Measurements from ENCODE around the gene RPN1.
A peak's percentile ranks its signal among the peaks of the same experiment; 100 is the strongest.
"Not testable (repeated sequence)": the region's sequence is repeated elsewhere in the genome, so short reads cannot be mapped to it uniquely, and the experiment has no call there.

Gene RPN1

DNA sequence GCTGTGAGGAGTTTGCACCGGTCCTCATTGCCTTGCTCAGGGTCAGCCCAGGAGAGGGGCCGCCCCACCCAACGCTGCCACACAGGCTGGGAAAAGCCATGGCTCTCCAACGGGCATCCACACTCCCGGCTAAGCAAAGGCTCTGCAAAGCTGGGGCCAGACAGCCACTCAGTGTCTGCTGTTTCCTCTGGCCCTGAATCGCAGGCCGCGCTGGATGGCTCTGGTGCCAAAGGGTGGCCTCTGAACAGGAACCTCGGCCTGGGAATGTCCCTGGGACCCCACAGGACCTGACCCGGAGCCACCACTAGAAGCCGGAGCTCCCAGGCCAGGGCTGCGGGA is 42.9 kb downstream of the RPN1 start:
- DNase-seq, result no peak

- no peak for DNase-seq
Measured at GRCh38 chr3:128606094-128606493, 44.5 kb downstream of the RPN1 start.

- DNase-seq, result no peak
Measured at GRCh38 chr3:128605091-128606046, 45.2 kb downstream of the RPN1 start.

DNA sequence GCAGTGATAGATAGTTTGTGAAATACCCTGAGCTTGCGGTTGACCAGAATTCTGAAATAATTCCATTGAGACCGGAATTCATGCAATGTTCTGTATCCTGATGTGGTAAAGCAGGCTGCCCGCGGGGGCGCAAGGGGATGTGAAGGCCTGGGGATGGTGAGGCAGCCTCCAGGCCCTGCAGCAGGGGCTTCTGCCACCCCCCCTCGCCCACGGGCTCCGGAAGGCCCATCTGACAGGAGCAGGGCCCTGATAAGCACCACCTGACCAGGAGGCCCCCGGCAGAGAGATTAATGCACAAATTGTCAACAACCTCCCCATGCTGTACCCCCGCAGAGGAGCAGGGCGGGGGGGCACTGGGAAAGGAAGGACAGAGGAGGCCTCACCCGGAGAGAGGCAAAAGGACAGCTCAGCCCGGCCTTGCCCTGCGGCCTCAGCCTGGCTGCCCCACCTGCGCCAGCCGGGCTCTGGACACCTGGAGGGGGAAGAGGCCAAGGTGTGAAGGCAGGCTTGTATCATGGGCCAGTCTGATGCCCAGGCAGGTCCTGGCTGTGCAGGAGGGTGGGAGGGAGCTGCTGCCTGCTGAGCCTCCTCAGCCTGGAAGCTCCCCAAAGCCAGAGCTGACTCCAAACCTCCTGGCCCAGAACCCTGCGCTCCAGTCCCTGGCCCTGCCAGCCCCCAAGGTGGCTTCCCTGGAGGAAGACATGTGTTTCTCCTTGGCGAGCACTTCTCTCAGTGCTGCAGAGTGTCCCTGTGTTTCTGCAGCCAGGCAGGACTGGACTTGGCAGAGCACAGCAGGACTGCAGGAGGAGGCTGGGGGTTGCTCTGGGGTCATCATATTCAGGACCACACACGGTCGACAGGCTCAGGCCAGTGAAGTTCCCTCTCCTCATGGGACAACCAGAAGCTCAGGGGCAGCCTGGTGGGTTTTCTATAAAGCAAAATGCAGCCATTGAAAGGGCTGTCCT is 46.5 kb downstream of the RPN1 start:
- DNase-seq, result no peak

GRCh38 chr3:128603313-128603712 is 47.3 kb downstream of the RPN1 start:
- DNase-seq, result no peak

GRCh38 chr3:128598884-128599664 is 51.5 kb downstream of the RPN1 start:
- no peak for DNase-seq

DNA sequence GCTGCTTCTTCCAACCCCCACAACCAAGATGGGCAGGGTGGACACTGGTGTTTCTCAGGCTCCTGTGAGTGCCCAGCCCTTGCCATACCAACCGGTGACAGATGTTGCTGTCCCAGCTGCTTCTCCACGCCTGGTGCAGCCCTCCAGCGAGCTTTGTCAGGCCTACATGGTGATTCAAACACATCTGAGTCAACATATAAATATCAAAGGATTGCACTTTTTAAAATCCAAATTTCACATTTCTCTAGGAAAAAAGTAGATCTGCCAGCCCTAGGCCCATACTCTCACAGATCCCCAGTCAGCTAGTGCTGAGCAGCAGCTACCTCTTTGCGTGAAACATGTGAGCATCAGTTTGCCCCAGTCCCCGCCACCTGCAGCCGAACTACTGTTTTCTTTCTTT is 52.7 kb downstream of the RPN1 start:
- no peak for DNase-seq

GRCh38 chr3:128592864-128593263 is 57.8 kb downstream of the RPN1 start:
- DNase-seq, result no peak

- DNase-seq, result no peak
Measured at GRCh38 chr3:128591738-128592426, 58.7 kb downstream of the RPN1 start.

DNA sequence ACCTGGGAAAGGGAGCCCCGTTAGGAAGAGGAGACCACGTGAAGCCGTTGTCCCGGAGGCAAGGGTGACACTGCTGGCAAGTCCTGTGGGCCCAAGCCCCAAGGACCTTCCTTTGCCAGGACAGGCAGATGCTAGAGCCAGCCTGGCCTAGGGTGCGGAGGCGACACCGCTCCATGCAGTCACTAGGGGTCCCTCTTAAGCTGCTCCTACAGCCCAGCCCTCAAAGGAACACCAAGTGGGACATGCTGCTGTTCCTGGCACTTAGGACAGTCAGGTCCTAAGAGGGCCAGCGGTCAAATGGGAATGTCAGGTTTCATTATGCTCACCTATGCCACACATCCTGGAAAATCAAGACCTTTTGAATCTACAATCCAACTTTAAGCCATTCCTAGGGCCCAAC is 59.7 kb downstream of the RPN1 start:
- no peak for DNase-seq

- not testable (repeated sequence) for DNase-seq
Measured at GRCh38 chr3:128589985-128590384, 60.6 kb downstream of the RPN1 start.

DNA sequence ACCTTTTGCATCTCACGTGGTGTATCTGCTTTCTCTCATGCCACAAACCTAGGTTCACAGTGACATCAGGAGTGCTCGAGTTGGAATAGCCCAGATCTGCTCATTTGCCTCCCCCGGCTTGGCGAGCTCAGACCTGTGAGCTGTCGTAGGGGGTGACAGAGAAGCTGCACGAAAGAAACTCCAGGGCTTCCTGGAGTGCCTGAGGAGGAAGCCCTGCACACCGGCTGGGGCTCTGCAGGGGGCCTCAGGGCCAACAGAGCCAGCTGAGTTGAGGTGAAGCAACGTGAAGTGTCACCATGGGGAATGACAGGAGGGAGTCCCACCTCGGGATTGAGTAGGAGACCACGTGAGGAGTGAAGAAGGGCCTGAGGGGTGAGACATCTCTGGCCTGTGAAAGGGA is 62.5 kb downstream of the RPN1 start:
- DNase-seq, result no peak

DNA sequence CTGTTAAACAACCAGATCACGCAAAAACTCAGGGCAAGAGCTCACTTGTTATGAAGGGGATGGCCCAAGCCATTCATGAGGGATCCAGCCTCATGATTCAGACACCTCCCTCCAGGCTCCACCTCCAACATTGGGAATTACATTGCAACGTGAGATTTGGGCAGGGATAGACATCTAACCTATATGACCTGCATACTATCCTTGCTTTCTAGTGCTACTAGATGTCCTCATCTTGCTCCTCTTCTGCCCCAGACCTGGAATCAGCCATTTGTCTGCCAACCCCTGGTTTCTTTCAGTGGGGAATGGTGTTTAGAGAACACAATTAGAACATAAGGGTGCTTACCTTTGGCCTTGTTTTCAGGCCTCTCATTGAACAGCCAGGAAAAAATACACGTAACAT is 63.2 kb downstream of the RPN1 start:
- DNase-seq, result no peak

GRCh38 chr3:128586932-128587331 is 63.7 kb downstream of the RPN1 start:
- not testable (repeated sequence) for DNase-seq

DNA sequence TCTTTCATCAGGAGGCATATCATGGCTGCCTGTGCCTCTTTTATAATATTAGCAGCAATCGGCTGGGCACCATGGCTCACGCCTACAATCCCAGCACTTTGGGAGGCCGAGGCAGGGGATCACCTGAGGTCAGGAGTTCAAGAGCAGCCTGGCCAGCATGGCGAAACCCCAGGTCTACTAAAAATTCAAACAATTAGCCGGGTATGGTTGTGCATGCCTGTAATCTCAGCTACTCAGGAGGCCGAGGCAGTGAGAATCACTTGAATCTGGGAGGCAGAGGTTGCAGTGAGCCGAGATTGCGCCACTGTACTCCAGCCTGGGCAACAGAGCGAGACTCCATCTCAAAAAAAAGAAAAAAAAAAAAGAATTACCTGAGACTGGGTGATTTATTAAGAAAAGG is 64.2 kb downstream of the RPN1 start:
- not testable (repeated sequence) for DNase-seq

DNA sequence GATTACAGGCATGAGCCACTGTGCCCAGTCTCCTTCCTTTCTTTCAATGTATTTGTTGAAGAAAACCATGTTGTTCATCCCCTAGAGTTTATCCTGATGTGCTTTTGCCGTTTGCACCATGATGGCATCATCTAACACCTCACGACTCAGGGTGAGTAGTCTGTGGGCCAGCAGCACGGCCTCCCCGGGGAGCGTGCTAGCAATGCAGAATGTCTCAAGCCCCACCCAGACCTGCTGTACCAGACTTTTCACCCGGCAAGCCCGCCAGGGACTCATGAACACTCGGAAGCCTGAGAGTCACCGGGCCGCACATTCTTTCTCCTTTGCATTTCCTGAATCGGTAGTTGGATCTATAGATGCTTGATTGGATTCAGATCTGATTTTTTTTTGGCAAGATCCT is 64.6 kb downstream of the RPN1 start:
- DNase-seq, result no peak

DNA sequence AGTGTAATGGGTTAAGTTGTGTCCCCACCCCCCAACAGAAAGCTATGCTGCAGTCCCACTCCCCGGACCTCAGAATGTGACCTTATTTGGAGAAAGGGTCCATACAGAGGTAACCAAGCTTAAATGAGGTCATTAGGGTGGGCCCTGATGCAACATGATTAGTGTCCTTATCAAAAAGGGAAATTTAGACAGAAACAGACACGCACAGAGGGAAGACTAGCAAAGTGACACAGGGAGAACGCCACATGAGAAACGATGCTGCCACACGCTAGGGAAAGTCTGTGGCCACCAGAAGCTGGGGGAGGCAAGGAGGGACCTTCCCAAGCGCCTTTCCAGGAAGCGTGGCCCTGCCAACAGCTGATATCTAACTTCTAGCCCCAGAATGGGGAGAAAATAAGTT is 65.4 kb downstream of the RPN1 start:
- no peak for DNase-seq

- DNase-seq, result peak; percentile 77
Measured at GRCh38 chr3:128584412-128585020, 66.1 kb downstream of the RPN1 start.

DNA sequence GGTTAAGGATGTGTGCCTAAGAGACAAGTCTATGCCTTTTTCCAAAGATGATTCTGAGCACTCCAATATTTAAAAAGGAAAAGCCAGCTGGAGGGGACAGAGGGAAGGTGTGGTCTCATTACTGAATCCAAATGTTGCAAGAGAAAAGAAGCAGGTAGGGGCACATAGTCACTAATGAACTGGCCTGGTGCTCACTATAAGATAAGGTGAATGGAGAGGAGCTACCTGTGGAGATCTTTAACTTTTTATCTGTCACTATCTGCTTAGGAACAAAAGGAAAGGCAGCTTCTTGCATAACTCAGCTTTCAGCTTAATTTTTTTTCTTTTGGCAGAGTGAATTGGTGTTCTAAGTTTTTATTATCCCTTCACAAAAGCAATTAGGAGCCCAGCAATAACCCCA is 69.1 kb downstream of the RPN1 start:
- no peak for DNase-seq

DNA sequence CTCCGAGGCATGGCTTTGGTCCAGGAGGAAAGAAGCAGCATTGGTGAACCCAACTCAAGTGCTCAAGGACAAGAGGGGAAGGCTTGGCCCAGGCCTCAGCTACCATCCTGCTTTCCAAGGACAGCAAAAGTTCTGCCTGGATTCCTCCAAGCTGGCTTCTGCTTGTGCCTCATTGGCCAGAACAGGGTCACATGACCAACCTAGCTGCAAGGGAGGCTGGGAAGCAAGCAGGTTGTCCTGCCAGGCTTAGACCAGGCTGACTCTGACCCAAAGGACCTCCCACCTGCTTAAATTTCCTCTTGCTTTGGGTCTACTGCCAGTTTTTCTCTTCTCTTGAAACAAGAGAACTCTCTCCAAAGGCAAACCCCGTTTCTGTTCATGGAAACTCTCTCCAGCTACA is 70.7 kb downstream of the RPN1 start:
- no peak for DNase-seq

DNA sequence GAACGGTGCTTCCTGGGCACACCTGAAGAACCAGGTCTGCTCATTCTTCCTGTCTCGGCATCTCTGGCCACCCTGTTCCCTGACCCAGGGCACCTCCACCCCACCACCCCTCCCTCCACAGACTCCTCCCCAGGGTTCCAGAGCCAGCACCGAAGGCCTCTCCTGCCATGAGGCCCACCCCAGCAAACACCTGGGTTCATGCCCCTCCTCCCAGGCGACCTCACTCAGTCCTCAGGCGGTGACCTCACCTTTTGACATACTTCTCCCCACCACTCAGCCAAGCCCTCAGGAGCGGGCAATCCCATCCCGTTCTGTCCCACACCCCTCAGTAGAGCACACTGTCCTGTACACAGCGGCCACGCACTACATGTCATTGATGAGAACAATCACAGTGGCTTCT is 72.3 kb downstream of the RPN1 start:
- no peak for DNase-seq

GRCh38 chr3:128577711-128578110 is 72.9 kb downstream of the RPN1 start:
- no peak for DNase-seq
